Calu3 (cell line): ENCODE data around the gene GLCE. TPM values are rescaled to one million over a fixed set of nuclear protein-coding genes. Genes with fewer than 3 reads are reported as not detected.

Experiments used
- BruUV-seq: library from RNA; stranded (reverse); fragments of 400-500 nt; replicated peaks from 2 replicates; lab custom pipeline; 2021; lab: Mats Ljungman, UMichigan
- CTCF ChIA-PET: fragments of 300-600 bp; sonication (Branson Sonifier 250); formaldehyde crosslinking; loops from one replicate; lab custom pipeline; 2022; ENCODE audit warnings: antibody characterized with exemption; lab: Charles Lee
- DNase-seq: peaks from one replicate; pipeline ENCODE4 v3.0.0; 2022
- H3K27ac Mint-ChIP-seq: one replicate; pipeline ENCODE4 v1.8.0; 2022; ENCODE audit warnings: mixed read lengths; ENCODE audit not compliant: unreplicated experiment
- H3K27me3 Mint-ChIP-seq: one replicate; pipeline ENCODE4 v1.8.0; 2022; ENCODE audit warnings: mixed read lengths; ENCODE audit not compliant: unreplicated experiment
- H3K36me3 Mint-ChIP-seq: one replicate; pipeline ENCODE4 v1.8.0; 2022; ENCODE audit warnings: mild to moderate bottlenecking, moderate library complexity, mixed read lengths; ENCODE audit not compliant: insufficient read depth, unreplicated experiment
- H3K4me1 Mint-ChIP-seq: one replicate; pipeline ENCODE4 v1.8.0; 2022; ENCODE audit warnings: mild to moderate bottlenecking, low read depth, mixed read lengths; ENCODE audit not compliant: unreplicated experiment
- H3K4me3 Mint-ChIP-seq: one replicate; pipeline ENCODE4 v1.8.0; 2022; ENCODE audit warnings: mild to moderate bottlenecking, low read depth, moderate library complexity, mixed read lengths; ENCODE audit not compliant: unreplicated experiment
- H3K9me3 Mint-ChIP-seq: one replicate; pipeline ENCODE4 v1.8.0; 2022; ENCODE audit warnings: low read depth, mixed read lengths; ENCODE audit not compliant: unreplicated experiment
- CTCF ChIP-seq: fragments of 200-600 bp; IDR thresholded peaks from one replicate; pipeline ENCODE4 v1.8.0; 2022; ENCODE audit warnings: antibody characterized with exemption; ENCODE audit not compliant: unreplicated experiment
- intact Hi-C: fragments of 100-400 bp; cut with micrococcal nuclease; formaldehyde crosslinking; loops from one replicate; pipeline ENCODE4 v1.10.0; 2022; ENCODE audit not compliant: unreplicated experiment
- total RNA-seq: library from RNA; stranded (reverse); gene quantifications from 2 replicates; pipeline ENCODE4 v1.2.3, GENCODE V29; 2022

GLCE gene
- total RNA-seq, 1 experiment from 2014 or later = 22.4 TPM

GRCh38 chr15:69223083-69223813 is 62.8 kb downstream of the GLCE start:
- BruUV-seq = no TSS peak

GRCh38 chr15:69224383-69224782 is 63.9 kb downstream of the GLCE start:
- Mint-ChIP-seq H3K36me3 (no peaks in the 10 kb centered on the region), H3K27ac (no peak overlapping the region), H3K9me3 (peaks cover 3% of the 10 kb centered on the region), H3K4me1 (peaks cover 10% of the 10 kb centered on the region), H3K27me3 (no peaks in the 10 kb centered on the region), H3K4me3 (no peak overlapping the region)
- DNase-seq = peak; percentile 26
- no TSS peak for BruUV-seq
- intact Hi-C loops = loop anchor here (2.0 kb wide), 1 partner anchor 174 kb away; no protein-coding TSS in a partner anchor
- TF ChIP-seq CTCF = no peak
- CTCF ChIA-PET = interaction anchor here (2.7 kb wide), 1 partner anchor 165 kb away, joined by 17 read pairs; no protein-coding TSS in a partner anchor

More at GRCh38 chr15:69223083-69223813, 62.8 kb downstream of the GLCE start:
- no peak for TF ChIP-seq CTCF
- peaks cover 3% of the 10 kb centered on the region for H3K9me3 Mint-ChIP-seq
- H3K36me3 Mint-ChIP-seq = no peaks in the 10 kb centered on the region
- H3K4me3 Mint-ChIP-seq = no peak overlapping the region
- peaks cover 10% of the 10 kb centered on the region for H3K4me1 Mint-ChIP-seq
- CTCF ChIA-PET = interaction anchor here (1.0 to 2.7 kb wide), 2 partner anchors 160 to 164 kb away, joined by 3 to 17 read pairs; no protein-coding TSS in a partner anchor
- no peaks in the 10 kb centered on the region for H3K27me3 Mint-ChIP-seq
- H3K27ac Mint-ChIP-seq = no peak overlapping the region
- DNase-seq = no peak
- intact Hi-C loops = no loop called here

- CTCF ChIA-PET = interaction anchor here (0.6 to 2.7 kb wide), 12 partner anchors 10 to 169 kb away, joined by 3 to 17 read pairs (median 4); partner anchors contain the start of gene GLCE
- no TSS peak for BruUV-seq
Measured at GRCh38 chr15:69225355-69226022, 65.1 kb downstream of the GLCE start.

More at GRCh38 chr15:69225355-69226022, 65.1 kb downstream of the GLCE start:
- Mint-ChIP-seq H3K27ac (no peak overlapping the region), H3K4me3 (no peak overlapping the region), H3K36me3 (no peaks in the 10 kb centered on the region), H3K9me3 (no peaks in the 10 kb centered on the region), H3K27me3 (no peaks in the 10 kb centered on the region), H3K4me1 (peaks cover 10% of the 10 kb centered on the region)
- intact Hi-C loops = loop anchor here (1.0 to 2.0 kb wide), 2 partner anchors 166 to 175 kb away; no protein-coding TSS in a partner anchor
- DNase-seq = no peak
- TF ChIP-seq CTCF = peak; percentile 23
